ENCODE data around the gene SLC25A45.
A peak's percentile ranks its signal among the peaks of the same experiment; 100 is the strongest.

SLC25A45 gene

GRCh38 chr11:65382033-65382803 lies at the start of gene SLC25A45:
SLC25A45 (minus strand) TSS chr11:65382646; CDS start chr11:65381951, 695 bp downstream.
- DNase-seq: peak; percentile 92

DNA sequence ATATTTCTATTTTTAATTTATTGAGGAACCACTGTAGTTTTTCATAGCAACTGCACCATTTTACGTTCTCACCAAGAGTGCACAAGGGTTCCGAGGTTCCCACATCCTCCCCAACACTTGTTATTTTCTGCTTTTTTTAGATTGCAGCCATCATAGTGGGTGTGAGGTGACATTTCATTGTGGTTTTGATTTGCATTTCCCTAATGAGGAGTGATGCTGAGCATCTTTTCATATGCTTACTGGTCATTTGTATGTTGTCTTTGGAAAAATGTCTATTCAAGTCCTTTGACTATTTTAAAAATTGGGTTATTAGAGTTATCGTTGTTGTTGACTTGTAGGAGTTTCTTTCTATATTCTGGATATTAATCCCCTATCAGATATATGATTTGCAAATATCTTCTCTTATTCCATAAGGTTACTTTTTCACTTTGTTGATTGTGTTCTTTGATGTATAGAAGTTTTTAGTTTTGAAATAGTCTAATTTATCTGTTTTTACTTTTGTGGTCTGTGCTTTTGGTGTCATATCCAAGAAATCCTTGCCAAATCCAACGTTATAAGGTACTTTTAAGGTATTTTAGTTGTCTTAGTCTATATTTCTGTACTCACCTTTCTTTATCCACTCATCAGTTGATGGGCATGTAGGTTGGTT lies 49.1 kb upstream of the SLC25A45 start:
- peak; percentile 21 for DNase-seq

DNA sequence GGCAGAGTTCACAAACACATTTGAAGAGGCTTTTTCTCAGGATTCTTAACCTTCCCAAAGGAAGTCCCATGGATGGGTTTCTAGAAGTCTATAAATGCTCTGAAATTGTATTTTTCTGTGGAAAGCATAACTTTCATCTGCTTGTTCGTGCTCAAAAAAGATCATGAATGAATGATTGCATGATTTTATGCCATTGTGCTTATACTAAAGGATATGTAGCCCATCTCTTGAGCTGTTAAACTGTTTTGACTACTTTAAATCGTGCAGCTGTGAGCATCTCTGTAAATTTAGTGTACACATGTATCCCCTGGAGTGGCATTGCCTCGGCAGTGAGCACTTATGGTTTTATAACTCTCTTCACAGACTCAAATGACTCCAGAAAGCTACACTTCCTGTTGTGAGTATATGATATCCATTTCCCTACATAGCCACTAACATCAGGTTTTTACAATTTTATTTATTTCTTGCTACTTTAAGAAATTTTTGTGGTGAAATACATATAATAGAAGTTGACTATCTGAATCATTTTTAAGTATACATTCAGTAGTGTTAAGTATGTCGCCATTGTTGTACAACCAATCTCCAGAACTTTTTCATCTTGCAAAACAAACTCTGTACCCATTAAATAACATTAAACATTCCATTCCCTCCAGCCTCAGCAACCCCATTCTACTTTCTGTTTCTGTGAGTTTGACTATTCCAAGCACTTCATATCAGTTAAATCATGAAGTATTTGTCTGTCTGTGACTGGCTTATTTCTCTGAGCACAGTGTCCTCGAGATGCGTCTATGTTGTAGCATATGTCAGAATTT lies 48.2 kb upstream of the SLC25A45 start:
- peak; percentile 28 for DNase-seq

- DNase-seq: peak; percentile 57
Observed at GRCh38 chr11:65429724-65430405, 47.4 kb upstream of the SLC25A45 start.

- DNase-seq: peak; percentile 32
Observed at GRCh38 chr11:65429068-65429681, 46.7 kb upstream of the SLC25A45 start.

DNA sequence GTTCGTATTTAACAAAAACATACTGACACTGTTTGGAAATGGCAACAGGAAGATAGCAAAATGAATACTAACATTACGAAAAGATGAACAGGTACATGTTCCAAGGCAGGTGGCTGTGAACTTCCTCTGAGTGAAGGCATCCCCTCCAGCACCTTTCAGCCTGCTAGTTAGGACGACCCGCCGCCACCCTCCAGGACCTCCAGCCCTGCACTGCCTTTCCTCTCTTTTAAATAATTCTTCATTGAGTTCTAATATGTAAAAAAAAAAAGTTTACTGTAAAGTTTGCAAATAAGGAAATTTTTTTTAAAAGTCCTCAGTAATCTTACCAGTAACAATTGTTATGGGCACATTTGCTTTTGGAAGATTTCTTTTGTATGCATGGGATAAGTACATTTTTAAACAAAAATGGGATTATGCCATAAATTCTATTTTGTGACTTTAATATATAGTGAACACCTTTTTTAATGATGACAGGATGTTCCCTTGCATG lies 46.2 kb upstream of the SLC25A45 start:
- DNase-seq: peak; percentile 36

- DNase-seq: peak; percentile 45
Observed at GRCh38 chr11:65427691-65428577, 45.5 kb upstream of the SLC25A45 start.

GRCh38 chr11:65426839-65427690 lies 44.6 kb upstream of the SLC25A45 start:
- peak; percentile 55 for DNase-seq

DNA sequence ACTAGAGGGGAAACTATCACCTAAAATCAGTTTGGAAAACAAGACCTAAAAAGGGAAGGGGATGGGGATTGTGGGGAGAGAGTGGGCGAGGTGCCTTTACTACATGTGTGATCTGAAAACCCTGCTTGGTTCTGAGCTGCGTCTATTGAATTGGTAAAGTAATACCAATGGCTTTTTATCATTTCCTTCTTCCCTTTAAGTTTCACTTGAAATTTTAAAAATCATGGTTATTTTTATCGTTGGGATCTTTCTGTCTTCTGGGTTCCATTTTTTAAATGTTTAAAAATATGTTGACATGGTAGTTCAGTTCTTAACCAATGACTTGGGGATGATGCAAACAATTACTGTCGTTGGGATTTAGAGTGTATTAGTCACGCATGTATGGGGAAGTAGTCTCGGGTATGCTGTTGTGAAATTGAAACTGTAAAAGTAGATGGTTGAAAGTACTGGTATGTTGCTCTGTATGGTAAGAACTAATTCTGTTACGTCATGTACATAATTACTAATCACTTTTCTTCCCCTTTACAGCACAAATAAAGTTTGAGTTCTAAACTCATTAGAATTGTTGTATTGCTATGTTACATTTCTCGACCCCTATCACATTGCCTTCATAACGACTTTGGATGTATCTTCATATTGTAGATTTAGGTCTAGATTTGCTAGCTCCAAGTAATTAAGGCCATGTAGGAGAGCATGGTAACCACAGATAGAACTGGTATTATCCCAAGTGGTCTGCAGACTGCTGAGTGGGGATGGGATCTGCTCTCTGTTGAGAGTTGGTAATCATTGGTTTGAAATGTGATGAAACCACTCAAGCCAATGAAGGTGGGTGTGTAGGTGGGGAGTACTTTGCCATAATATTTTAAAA lies 43.8 kb upstream of the SLC25A45 start:
- peak; percentile 35 for DNase-seq

GRCh38 chr11:65425105-65425970 lies 42.9 kb upstream of the SLC25A45 start:
- DNase-seq: peak; percentile 67

GRCh38 chr11:65424205-65425104 lies 42.0 kb upstream of the SLC25A45 start:
- peak; percentile 66 for DNase-seq

DNA sequence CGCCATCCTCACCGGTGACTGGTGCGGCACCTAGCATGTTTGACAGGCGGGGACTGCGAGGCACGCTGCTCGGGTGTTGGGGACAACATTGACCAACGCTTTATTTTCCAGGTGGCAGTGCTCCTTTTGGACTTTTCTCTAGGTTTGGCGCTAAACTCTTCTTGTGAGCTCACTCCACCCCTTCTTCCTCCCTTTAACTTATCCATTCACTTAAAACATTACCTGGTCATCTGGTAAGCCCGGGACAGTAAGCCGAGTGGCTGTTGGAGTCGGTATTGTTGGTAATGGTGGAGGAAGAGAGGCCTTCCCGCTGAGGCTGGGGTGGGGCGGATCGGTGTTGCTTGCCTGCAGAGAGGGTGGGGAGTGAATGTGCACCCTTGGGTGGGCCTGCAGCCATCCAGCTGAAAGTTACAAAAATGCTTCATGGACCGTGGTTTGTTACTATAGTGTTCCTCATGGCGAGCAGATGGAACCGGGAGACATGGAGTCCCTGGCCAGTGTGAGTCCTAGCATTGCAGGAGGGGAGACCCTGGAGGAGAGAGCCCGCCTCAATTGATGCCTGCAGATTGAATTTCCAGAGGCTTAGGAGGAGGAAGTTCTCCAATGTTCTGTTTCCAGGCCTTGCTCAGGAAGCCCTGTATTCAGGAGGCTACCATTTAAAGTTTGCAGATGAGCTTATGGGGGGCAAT lies 41.2 kb upstream of the SLC25A45 start:
- peak; percentile 45 for DNase-seq

- peak; percentile 95 for DNase-seq
Observed at GRCh38 chr11:65422633-65423515, 40.4 kb upstream of the SLC25A45 start, which contains the start of gene NEAT1. NEAT1 (plus strand) TSS chr11:65422798.

DNA sequence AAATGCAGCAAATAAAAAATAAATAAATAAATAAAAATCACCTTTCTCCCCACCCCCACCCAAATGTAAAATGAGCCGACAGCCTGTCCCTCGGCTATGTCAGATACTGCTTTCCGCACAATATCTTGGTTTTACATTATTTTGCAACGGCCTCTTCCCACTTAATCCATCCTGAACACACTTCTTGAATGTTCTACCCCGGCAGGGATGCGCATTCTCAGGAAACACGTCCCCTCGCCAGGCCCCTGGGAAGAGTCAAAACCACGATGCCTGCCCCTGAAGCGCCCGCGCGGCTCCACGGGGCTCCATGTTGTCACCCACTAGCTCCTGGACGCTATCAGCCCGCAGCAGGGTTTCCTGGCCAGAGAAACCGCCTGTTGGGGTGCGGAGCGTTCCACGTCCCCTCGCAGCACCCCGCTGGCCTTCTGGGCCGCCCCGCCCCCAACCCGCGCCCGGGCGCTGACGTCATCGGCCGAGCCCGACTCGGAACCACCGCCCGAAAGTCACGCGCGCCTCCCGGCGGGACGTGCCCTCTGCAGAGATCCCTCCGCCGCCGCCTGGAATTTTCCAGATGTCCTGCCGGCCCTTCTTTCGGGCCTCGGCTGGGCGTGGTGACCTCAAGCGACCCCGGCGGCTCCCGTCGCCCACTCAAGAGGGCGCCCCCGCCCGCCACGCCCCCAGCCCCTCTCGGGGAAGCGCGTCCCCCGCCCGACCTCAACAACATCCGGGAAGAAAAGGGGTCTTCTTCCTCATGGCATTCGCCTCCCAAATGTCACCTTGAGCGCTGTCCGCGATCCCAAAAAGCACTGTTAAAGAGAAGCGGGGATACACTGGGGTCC lies 39.6 kb upstream of the SLC25A45 start:
- DNase-seq: peak; percentile 97

All from activated CD4-positive, CD25-positive, alpha-beta regulatory T cell treated with anti-CD3 and anti-CD28 coated beads, Interleukin-2, amount 50 U/mL, for 72 hours (primary cell).